H1 (cell line): ENCODE data around the gene NCK2. TPM values are rescaled to one million over a fixed set of nuclear protein-coding genes. Genes with fewer than 3 reads are reported as not detected.

Experiments
- CTCF ChIA-PET: fragments of 300-600 bp; sonication (Branson Sonifier 250); formaldehyde crosslinking; loops from one replicate; lab custom pipeline; 2021; ENCODE audit not compliant: partially characterized antibody; lab: Charles Lee
- POLR2A ChIA-PET: fragments of 300-600 bp; sonication (Branson Sonifier 250); formaldehyde crosslinking; loops from one replicate; lab custom pipeline; 2021; ENCODE audit warnings: inconsistent platforms; ENCODE audit not compliant: partially characterized antibody; lab: Charles Lee
- DNase-seq, 2 experiments: peaks; one replicate each; pipeline versions ENCODE4 v3.0.0 to v3.0.0-alpha.2; 2010 to 2022; ENCODE audit warnings: low spot score in 2 of 2, low read depth in 1 of 2, mixed read lengths in 1 of 2
- FAIRE-seq: peaks from 2 replicates; lab custom pipeline; 2011; peaks lifted over from hg19 to GRCh38; lab: Jason Lieb, UNC
- H2AFZ ChIP-seq: 2 replicates; pipeline ENCODE4 v1.8.1; 2012; ENCODE audit warnings: low read length, inconsistent platforms
- H2AK5ac ChIP-seq: 2 replicates; pipeline ENCODE4 v1.6.1; 2013; ENCODE audit warnings: low read depth, low read length
- H2BK120ac ChIP-seq: replicated peaks from 2 replicates; pipeline ENCODE3; 2013; ENCODE audit warnings: low read depth, low read length, inconsistent platforms
- H2BK12ac ChIP-seq: 2 replicates; pipeline ENCODE4 v1.6.1; 2013; ENCODE audit warnings: low read depth, low read length
- H2BK15ac ChIP-seq: 2 replicates; pipeline ENCODE4 v1.6.1; 2013; ENCODE audit warnings: low read length
- H2BK20ac ChIP-seq: 2 replicates; pipeline ENCODE4 v1.6.1; 2013; ENCODE audit warnings: low read length
- H2BK5ac ChIP-seq: 2 replicates; pipeline ENCODE4 v1.6.1; 2013; ENCODE audit warnings: low read depth, low read length
- H3K14ac ChIP-seq: 2 replicates; pipeline ENCODE4 v1.6.1; 2013; ENCODE audit warnings: inconsistent platforms; ENCODE audit not compliant: insufficient read length
- H3K18ac ChIP-seq: 2 replicates; pipeline ENCODE4 v1.6.1; 2013; ENCODE audit warnings: low read length; ENCODE audit errors: extremely low read depth
- H3K23ac ChIP-seq: 2 replicates; pipeline ENCODE4 v1.6.1; 2013; ENCODE audit warnings: inconsistent platforms; ENCODE audit not compliant: insufficient read length
- H3K23me2 ChIP-seq: 2 replicates; pipeline ENCODE4 v1.6.1; 2013; ENCODE audit warnings: low read depth, low read length
- H3K27ac ChIP-seq: 2 replicates; pipeline ENCODE4 v1.6.1; 2011; ENCODE audit warnings: low read depth, low read length, inconsistent platforms
- H3K27me3 ChIP-seq, 4 experiments: replicated peaks in 1 of 4; 1 replicate in 1 of 4; 2 replicates in 3 of 4; pipeline versions ENCODE4 v1.6.1 to v1.8.1; 2011 to 2013; ENCODE audit warnings: low read length in 3 of 4, mild to moderate bottlenecking in 3 of 4, inconsistent platforms in 2 of 4, mixed read lengths in 2 of 4, moderate library complexity in 1 of 4; ENCODE audit not compliant: control insufficient read depth in 3 of 4, insufficient read depth in 3 of 4; ENCODE audit errors: extremely low read depth in 1 of 4
- H3K36me3 ChIP-seq, 4 experiments: 2 replicates each; pipeline versions ENCODE4 v1.6.1 to v1.8.1; 2011 to 2013; ENCODE audit warnings: mild to moderate bottlenecking in 4 of 4, low read length in 3 of 4, moderate library complexity in 2 of 4, control low read depth in 1 of 4, inconsistent platforms in 1 of 4; ENCODE audit not compliant: insufficient read depth in 4 of 4, control insufficient read depth in 2 of 4
- H3K4ac ChIP-seq: replicated peaks from 2 replicates; pipeline ENCODE3; 2013; ENCODE audit warnings: low read length, low read depth, mixed read lengths, inconsistent platforms; ENCODE audit not compliant: insufficient read length
- H3K4me1 ChIP-seq, 4 experiments: replicated peaks in 1 of 4; 1 replicate in 1 of 4; 2 replicates in 3 of 4; pipeline versions ENCODE4 v1.6.1 to v1.8.1; 2011 to 2013; ENCODE audit warnings: low read length in 3 of 4, inconsistent platforms in 2 of 4, mixed read lengths in 1 of 4; ENCODE audit not compliant: insufficient read depth in 4 of 4, control insufficient read depth in 3 of 4
- H3K4me2 ChIP-seq, 2 experiments: 2 replicates each; pipeline versions ENCODE4 v1.6.1 to v1.8.1; 2011 to 2013; ENCODE audit warnings: low read depth in 2 of 2, low read length in 2 of 2, control low read depth in 1 of 2, inconsistent platforms in 1 of 2, mild to moderate bottlenecking in 1 of 2; ENCODE audit not compliant: insufficient read depth in 1 of 2
- H3K4me3 ChIP-seq, 4 experiments: fragments of 200-600, 300-600 bp in 1 of 4; sonication (generic), shearing (Covaris generic), sonication (Bioruptor Twin) in 1 of 4; 2 replicates each; pipeline versions ENCODE4 v1.5.1 to v1.8.1; 2011 to 2016; ENCODE audit warnings: low read length in 4 of 4, low read depth in 3 of 4, control low read depth in 2 of 4, inconsistent platforms in 2 of 4, mild to moderate bottlenecking in 2 of 4, mixed read lengths in 1 of 4, moderate library complexity in 1 of 4; ENCODE audit not compliant: insufficient read depth in 2 of 4; ENCODE audit errors: extremely low read depth in 1 of 4
- H3K56ac ChIP-seq: replicated peaks from 2 replicates; pipeline ENCODE3; 2013; ENCODE audit warnings: low read depth, mild to moderate bottlenecking, mixed read lengths, low read length, inconsistent platforms; ENCODE audit not compliant: insufficient read length
- H3K79me1 ChIP-seq: 2 replicates; pipeline ENCODE4 v1.6.1; 2013; ENCODE audit warnings: low read depth, low read length, control low read depth
- H3K79me2 ChIP-seq, 2 experiments: 2 replicates each; pipeline versions ENCODE4 v1.6.1 to v1.8.1; 2012 to 2013; ENCODE audit warnings: low read length in 2 of 2, mild to moderate bottlenecking in 2 of 2, inconsistent platforms in 1 of 2; ENCODE audit not compliant: insufficient read depth in 2 of 2, control insufficient read depth in 1 of 2
- H3K9ac ChIP-seq, 4 experiments: replicated peaks in 1 of 4; 1 replicate in 1 of 4; 2 replicates in 3 of 4; pipeline versions ENCODE4 v1.6.1 to v1.8.1; 2011 to 2013; ENCODE audit warnings: low read depth in 3 of 4, low read length in 3 of 4, control low read depth in 2 of 4, mild to moderate bottlenecking in 2 of 4, moderate library complexity in 2 of 4, inconsistent platforms in 1 of 4; ENCODE audit errors: extremely low read depth in 1 of 4
- H3K9me3 ChIP-seq, 2 experiments: 2 replicates each; pipeline versions ENCODE4 v1.6.1 to v1.8.1; 2012 to 2013; ENCODE audit warnings: mild to moderate bottlenecking in 2 of 2, moderate library complexity in 2 of 2, control low read depth in 1 of 2, inconsistent platforms in 1 of 2, low read depth in 1 of 2, low read length in 1 of 2, mixed read lengths in 1 of 2; ENCODE audit not compliant: insufficient read depth in 2 of 2
- H4K20me1 ChIP-seq, 2 experiments: replicated peaks in 1 of 2; 2 replicates each; pipeline versions ENCODE3 to v1.8.1; 2011 to 2013; ENCODE audit warnings: inconsistent platforms in 2 of 2, low read length in 2 of 2, mild to moderate bottlenecking in 1 of 2; ENCODE audit not compliant: insufficient read depth in 2 of 2, control insufficient read depth in 1 of 2
- H4K5ac ChIP-seq: 2 replicates; pipeline ENCODE4 v1.6.1; 2013; ENCODE audit warnings: low read length, low read depth, mixed read lengths, inconsistent platforms; ENCODE audit not compliant: insufficient read length
- H4K8ac ChIP-seq: 2 replicates; pipeline ENCODE4 v1.8.0; 2013; ENCODE audit warnings: mild to moderate bottlenecking, moderate library complexity, low read length, inconsistent platforms; ENCODE audit not compliant: insufficient read depth; ENCODE audit errors: extremely low read depth
- H4K91ac ChIP-seq: replicated peaks from 2 replicates; pipeline ENCODE3; 2013; ENCODE audit warnings: low read length, mixed read lengths, inconsistent platforms; ENCODE audit not compliant: insufficient read length
- CHD1 ChIP-seq: IDR thresholded peaks from 2 replicates; pipeline ENCODE4 v1.6.1; 2012; ENCODE audit warnings: low read depth, low read length, improper control_type of control experiment
- KDM5A ChIP-seq: fragments of 200-600 bp; IDR thresholded peaks from 2 replicates; pipeline ENCODE4 v1.7.1; 2012; ENCODE audit warnings: mild to moderate bottlenecking, low read length, inconsistent platforms, mixed read lengths
- MAFK ChIP-seq: IDR thresholded peaks from 2 replicates; pipeline ENCODE4 v1.6.1; 2012; ENCODE audit warnings: low read depth, mild to moderate bottlenecking, improper control_type of control experiment, low read length
- NRF1 ChIP-seq: IDR thresholded peaks from 2 replicates; pipeline ENCODE4 v1.6.1; 2011; ENCODE audit warnings: mild to moderate bottlenecking, low read depth, low read length, improper control_type of control experiment
- RNF2 ChIP-seq: fragments of 200-900, 300-1000 bp; sonication (generic); IDR thresholded peaks from 2 replicates; pipeline ENCODE4 v1.7.1; 2016; ENCODE audit warnings: borderline replicate concordance, low read depth, mild to moderate bottlenecking, antibody characterized with exemption, low read length; ENCODE audit not compliant: poor library complexity, severe bottlenecking; ENCODE audit errors: missing control alignments
- SAP30 ChIP-seq: fragments of 300-600 bp; sonication (generic); IDR thresholded peaks from 2 replicates; pipeline ENCODE4 v1.7.1; 2012; ENCODE audit warnings: low read length, moderate library complexity, mild to moderate bottlenecking, inconsistent platforms; ENCODE audit not compliant: insufficient read depth, insufficient replicate concordance
- SP2 ChIP-seq: IDR thresholded peaks from 2 replicates; pipeline ENCODE4 v1.6.1; 2012; ENCODE audit warnings: mild to moderate bottlenecking, low read length, inconsistent platforms
- ZNF274 ChIP-seq: IDR thresholded peaks from 2 replicates; pipeline ENCODE4 v1.7.0; 2012; ENCODE audit warnings: low read length, borderline replicate concordance; ENCODE audit errors: extremely low read depth
- WGBS, 2 experiments: shearing (Covaris generic) in 1 of 2; methylation state at CpG; one replicate each; pipeline versions ENCODE4 v1.1.6 to v1.1.7; 2013 to 2015; ENCODE audit warnings: low lambda C conversion rate in 2 of 2, mixed read lengths in 2 of 2, inconsistent platforms in 1 of 2, low coverage in 1 of 2, missing lambda C conversion rate in 1 of 2; ENCODE audit not compliant: insufficient replicate concordance in 2 of 2, insufficient coverage in 1 of 2, insufficient read length in 1 of 2; ENCODE audit errors: extremely low coverage in 1 of 2, missing lambda C conversion rate in 1 of 2; 5-methylcytosine and 5-hydroxymethylcytosine counted together
- polyA plus RNA-seq, 7 experiments: library from polyadenylated mRNA; depleted of rRNA in 3 of 7; stranded (reverse) in 5 of 7; unstranded in 2 of 7; fragments of >200 nt in 5 of 7; fragments of 200-250 nt in 2 of 7; gene quantifications; 1 replicate in 5 of 7; 2 replicates in 1 of 7; 4 replicates in 1 of 7; pipeline versions ENCODE4 v1.2.1 to v1.2.3, GENCODE V29; 2011 to 2013; ENCODE audit warnings: missing spikeins in 2 of 7, mixed read lengths in 2 of 7
- total RNA-seq: library from RNA; stranded (reverse); fragmentation: NEBNext Ultra II Directional; extraction: Animal tissue kit (Norgen Biotek cat#: 25700); gene quantifications from 2 replicates; pipeline ENCODE4 v1.2.1, GENCODE V29; 2021

NCK2 gene
- total and polyA plus RNA-seq, 2 of the 8 experiments (the other 6 are each of a cell fraction or from before 2014, with no cell fraction given): 30.3 to 65.7 TPM

DNA sequence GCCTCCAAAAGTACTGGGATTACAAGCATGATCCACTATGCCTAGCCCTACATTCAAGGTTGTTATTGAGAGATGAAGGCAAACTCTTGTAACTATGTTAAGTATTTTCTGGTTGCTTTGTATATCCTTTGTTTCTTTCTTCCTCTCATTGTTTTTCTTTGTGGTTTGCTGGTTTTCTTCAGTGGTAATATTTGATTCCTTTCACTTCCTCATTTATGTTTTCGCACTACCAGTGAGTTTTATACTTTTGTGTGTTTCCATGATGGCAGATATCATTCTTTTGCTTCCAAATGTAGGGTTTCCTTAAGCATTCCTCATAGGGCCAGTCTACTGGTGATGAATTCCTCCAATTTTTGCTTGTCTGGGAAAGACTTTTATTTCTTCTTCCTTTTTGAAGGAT lies 90.2 kb downstream of the NCK2 start:
- no peak overlapping the region for H4K5ac ChIP-seq
- H3K27me3 ChIP-seq: no peaks in the 10 kb centered on the region
- peaks cover 17% of the 10 kb centered on the region for H3K79me1 ChIP-seq
- no peak overlapping the region for H2BK20ac ChIP-seq
- H3K9me3 ChIP-seq: peaks cover 0 to 6% of the 10 kb centered on the region in 2 experiments; a peak in 1 of 4 replicates
- H2BK15ac ChIP-seq: no peak overlapping the region
- TF ChIP-seq SAP30 (no peak), CHD1 (no peak), RNF2 (no peak), NRF1 (no peak), KDM5A (no peak), SP2 (no peak), MAFK (no peak), ZNF274 (no peak)
- H3K36me3 ChIP-seq: no peaks in the 10 kb centered on the region
- peaks cover 5 to 91% of the 10 kb centered on the region in 2 experiments; a peak in 3 of 4 replicates for H3K79me2 ChIP-seq
- H3K4me3 ChIP-seq: no peak overlapping the region
- no peak overlapping the region for H3K27ac ChIP-seq
- CTCF ChIA-PET: no interaction called here
- H2AFZ ChIP-seq: no peak overlapping the region
- H2BK12ac ChIP-seq: no peak overlapping the region
- H3K4ac ChIP-seq: no peak overlapping the region
- no peak overlapping the region for H3K56ac ChIP-seq
- H4K20me1 ChIP-seq: peaks cover 5% of the 10 kb centered on the region in 2 experiments
- H2BK120ac ChIP-seq: no peak overlapping the region
- no peak overlapping the region for H4K8ac ChIP-seq
- no peak overlapping the region for H3K23ac ChIP-seq
- H3K14ac ChIP-seq: no peak overlapping the region
- DNase-seq (no peak), FAIRE-seq (no peak)
- no peak overlapping the region for H3K18ac ChIP-seq
- H3K4me2 ChIP-seq: no peak overlapping the region
- POLR2A ChIA-PET: no interaction called here
- H2AK5ac ChIP-seq: no peak overlapping the region
- WGBS, 2 experiments: 89% methylated on average over 1 of the region's 1 CpG; no CpG with 5 or more reads in 1 of the 2 experiments
- no peak overlapping the region for H2BK5ac ChIP-seq
- no peak overlapping the region for H4K91ac ChIP-seq
- H3K23me2 ChIP-seq: peaks cover 2% of the 10 kb centered on the region; the same call in 1 of the 2 replicates
- no peak overlapping the region for H3K9ac ChIP-seq
- peaks cover 0 to 14% (median 2%) of the 10 kb centered on the region in 4 experiments; a peak in 4 of 7 replicates for H3K4me1 ChIP-seq
